Activated CD4-positive, alpha-beta T cell treated with anti-CD3 and anti-CD28 coated beads, Interleukin-10, Interleukin-2, amounts not matched to agents 100 ng/mL and 50 ng/mL, durations not matched to agents 16 hours and 8 hours (primary cell): ENCODE measurements around the gene PITRM1.

Experiments used
- DNase-seq: peaks from one replicate; pipeline ENCODE4 v3.0.0-alpha.2; 2020

The PITRM1 gene

DNA sequence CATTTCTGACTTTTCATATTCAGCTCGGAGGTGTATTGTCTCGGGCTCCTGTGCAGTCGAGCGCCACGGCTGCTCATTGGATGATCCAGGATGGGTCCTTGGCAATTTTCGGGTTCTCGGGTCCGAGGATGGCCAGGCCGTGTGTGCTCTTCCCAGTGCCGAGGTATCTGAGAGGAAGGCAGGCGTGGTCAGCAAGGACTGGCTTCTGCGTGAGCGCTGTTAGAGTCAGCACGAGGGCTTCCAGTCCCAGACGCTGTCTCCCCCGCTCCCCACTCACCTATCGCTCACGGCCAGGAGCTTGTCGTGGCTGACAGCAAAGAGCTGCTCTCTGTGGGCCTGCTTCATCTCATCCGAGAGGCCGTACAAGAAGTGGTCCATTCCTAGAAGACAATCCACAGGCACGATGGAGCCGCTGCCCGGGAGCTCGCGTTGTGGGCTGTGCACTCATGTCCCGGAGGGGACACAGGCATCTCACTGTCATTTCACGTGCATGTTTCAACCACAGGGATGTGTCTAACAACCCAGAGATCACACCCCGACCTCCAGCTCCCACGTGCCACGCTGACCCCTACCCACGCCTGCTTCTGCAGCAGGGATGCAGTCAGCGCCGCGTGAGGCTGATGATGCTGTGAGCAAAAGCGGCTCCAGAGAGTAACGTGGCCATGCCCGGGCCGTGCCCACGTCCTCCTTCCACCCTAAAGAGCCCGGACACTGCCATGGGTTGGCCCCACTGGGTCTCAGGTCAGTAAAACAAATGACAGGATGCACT is 34.4 kb downstream of the PITRM1 start:
- DNase-seq, result no peak

DNA sequence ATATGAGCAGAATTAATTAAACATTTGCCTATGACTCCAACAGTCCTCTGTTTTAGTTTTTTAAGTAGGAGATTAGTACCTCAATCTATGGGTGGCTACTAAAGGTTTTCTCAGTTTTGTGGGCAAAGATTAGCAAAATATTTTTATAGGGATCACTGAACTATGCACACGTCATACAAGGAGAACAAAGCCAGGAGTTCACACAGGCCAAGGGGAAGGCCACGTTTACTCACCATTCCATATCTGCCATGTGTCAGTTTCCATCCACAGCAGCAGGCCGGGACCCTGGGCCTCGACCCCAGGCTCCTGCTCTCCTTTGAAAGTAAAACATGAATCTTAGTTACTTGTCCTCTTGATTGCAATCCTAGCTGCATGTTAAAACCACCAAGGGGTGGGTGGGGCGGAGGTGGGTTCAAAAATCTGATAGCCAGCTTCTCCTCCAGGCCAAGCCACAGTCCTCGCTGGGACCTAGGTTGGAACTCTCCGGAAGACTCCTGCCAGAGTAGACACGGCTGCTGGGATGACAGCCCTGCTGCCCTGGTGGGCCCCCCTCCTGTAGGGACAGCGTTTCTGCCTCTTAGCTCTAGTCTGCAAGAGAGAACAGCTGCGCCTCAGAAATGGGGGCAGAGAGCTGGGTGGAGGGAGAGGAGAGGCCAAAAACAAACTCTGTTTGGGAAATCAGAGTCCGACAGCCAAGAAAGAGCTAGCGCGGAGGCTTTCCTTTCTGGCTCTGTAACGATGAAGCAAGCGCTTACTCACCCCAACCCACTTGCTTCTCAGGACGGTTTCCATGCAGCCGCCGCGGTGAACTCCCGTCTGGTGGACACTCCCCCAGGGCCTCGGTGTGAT is 35.6 kb downstream of the PITRM1 start:
- no peak for DNase-seq

DNA sequence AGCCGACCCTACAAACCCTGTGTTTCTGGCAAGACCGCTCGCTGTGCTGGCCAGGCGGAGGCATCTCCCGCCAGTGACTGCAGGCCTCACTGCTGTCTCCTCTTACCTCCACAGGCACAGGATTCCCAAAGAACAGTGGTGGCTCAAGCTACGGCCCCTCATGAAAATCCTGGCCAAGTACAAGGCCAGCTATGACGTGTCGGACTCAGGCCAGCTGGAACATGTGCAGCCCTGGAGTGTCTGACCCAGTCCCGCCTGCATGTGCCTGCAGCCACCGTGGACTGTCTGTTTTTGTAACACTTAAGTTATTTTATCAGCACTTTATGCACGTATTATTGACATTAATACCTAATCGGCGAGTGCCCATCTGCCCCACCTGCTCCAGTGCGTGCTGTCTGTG is 36.2 kb downstream of the PITRM1 start:
- no peak for DNase-seq

DNA sequence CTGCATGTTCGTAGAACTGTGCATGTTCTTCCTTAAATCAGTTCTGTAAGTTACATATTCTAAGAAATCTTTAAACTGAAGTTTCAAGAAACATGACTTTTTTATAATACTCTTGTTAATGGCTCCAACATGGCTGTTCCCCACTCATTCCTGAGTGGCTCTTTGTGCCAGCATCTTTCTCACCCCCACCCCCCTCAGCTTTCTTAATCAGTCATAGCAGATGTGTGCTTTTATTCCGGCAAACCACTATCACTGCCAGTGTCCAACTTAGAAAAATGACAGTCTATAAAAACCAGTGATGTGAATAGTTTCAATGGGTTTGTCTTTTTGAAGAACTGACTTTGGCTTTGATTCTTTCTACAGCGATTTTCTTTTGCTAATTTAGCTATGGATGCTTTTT is 37.6 kb downstream of the PITRM1 start:
- DNase-seq, result no peak

DNA sequence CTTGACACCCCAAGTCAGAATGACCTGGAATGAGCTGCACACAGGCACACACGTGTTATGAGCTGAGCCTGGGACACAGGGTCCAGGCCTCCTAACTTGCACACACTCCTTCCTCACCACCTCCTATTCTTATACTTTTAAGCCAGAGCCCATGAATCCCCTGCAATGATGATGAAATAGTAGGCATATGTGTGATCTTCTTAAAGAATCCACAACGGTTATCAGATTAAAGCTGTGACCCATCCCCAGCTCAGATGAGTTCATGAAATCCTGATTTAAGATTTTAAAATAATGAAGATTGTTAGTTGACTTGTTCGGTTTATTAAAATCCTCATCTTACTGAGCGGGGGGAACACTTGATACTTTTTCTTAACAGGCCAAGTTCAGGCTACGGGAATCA is 38.6 kb downstream of the PITRM1 start:
- DNase-seq, result no peak

DNA sequence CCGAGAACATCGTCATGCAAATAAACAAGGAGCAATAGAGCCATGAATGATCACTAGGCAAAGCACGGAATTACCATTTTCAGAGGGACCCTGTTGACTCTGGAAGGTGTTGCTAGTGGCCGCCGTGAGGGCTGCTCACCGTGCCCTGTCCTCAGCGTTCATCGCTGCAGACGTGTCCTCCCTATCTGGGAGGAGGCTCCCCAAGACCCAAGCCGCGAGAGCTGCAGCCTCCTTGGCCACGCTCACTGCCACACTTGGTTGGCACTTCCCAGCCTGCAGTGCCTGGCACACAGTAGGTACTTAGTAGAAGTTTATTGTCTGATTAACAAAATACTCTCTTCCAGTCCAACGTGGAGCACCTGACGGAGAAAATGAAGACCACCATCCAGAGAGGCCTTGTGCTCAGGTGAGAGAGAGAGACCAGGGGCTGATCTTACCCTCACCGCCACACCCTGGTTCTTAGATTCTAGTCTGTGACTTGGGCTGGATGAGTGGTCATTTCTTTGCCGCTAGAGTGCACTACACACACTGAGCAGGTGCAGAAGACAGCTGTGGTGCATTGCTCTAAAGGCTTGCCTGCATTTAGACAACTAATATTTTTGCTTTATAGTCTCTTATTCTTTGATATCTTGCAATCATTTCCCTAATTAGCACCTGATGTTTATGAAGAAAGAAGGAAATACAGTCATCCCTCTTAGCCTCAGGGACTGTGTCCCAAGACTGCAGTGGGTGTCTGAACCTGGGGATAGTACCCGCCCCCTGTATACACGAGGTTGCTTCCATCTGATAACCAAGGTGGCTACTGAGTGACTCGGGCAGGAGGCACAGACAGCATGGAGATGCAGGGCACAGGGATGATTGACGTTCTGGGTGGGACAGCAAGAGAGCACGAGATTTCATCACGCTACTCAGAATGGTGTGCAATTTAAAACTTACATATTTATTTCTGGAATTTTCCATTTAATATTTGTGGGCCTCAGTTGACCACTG is 40.3 kb downstream of the PITRM1 start:
- no peak for DNase-seq

DNA sequence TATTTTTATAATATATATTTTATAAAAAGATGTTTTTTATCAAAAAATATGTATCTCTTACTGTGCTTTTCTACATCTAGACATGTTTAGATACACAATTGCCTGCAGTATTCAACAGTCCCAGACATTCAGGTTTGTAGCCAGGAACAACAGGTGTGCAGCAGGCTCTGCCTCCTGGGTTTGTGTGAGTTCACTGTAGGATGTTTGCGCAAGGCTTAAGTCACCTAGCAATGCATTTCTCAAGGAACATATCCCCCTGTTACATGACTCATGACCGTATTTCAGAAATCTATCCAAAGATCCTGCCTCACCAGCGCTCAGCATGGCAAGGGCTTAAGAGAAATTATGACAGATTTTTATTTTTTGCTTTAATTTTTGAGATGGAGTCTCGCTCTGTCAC is 41.5 kb downstream of the PITRM1 start:
- no peak for DNase-seq

DNA sequence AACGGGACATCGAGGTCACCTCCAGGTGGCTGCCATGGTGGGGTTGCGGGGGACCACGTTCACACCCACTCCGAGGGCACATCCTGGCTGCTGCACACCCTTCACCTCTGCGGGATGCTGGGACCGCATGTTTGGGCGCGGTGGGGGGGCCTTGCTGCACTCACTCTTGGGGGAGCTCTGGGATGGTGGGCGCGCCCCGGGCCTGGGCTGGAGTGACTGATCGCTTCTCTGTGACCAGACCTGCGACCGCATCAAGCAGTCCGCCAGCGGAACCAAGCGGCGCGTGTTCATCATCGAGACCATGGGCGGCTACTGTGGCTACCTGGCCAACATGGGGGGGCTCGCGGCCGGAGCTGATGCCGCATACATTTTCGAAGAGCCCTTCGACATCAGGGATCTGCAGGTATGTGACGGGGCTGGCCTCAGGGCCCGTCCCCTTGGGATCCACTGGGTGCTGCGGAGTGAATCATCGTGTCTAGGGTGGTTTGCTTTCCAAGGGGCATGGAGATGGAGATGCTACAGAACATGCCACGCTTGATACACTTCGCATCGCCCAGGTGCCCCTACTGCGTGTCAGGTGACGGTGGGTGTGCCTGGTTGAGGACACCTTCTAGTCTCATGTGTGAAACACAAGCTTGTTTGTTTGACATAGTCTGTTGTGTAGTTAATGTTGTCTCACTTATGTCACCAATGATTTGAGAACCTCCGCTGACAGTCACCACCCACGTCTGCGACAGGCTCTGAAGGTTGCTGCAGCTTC is 42.8 kb downstream of the PITRM1 start:
- no peak for DNase-seq

DNA sequence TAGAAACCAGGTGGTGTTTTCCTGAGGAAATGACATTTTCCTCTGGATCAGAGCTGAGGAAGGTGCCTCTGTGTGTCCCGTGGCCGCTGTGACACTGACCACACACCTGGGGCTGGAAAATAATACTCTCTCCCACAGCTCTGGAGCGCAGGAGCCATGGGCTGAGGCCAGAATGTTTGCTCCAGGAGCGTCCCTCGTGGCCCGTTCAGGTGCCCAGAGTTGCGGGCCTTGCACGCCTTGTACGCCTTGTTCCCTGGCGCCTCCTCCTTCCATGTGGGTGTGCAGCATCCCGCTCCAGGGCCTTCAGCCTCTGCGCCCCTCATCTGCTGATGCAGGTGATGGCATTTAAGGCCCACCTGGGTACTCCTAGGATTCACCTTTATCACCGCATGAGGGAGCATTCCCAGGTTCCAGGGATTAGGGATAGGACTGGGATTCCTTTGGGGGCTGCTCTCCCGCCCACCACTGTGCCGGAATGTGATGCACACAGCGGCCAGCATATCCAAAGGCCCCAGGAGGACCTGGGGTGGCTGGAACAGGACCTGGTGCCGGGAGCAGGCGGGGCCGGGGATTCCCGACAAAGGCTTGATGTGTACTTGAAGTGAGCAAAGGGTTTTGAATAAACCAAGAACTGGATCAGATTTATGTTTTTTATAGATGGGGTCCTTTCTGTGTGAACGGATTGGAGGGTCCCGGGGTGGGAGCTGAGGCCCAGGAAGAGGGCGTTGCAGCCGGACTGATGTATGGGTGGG is 44.0 kb downstream of the PITRM1 start:
- no peak for DNase-seq

DNA sequence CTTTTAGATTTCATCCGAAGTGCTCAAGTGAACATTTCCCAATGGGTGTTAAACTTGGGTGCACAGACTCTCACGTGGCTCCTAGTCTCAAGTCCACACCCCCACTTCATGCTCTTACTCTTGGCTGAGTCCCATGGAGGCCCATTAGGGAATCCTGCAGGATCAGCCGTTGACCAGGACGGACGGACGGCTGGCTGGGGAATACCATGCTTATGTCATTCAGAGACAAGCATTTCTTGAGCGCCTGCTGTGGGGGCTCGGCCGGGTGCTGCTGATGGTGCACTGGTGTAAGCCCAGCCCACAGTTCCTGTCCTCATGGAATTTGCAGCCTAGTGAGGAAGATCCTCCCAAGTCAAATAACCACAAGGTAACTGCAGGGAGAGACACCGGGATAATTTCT is 44.7 kb downstream of the PITRM1 start:
- no peak for DNase-seq

DNA sequence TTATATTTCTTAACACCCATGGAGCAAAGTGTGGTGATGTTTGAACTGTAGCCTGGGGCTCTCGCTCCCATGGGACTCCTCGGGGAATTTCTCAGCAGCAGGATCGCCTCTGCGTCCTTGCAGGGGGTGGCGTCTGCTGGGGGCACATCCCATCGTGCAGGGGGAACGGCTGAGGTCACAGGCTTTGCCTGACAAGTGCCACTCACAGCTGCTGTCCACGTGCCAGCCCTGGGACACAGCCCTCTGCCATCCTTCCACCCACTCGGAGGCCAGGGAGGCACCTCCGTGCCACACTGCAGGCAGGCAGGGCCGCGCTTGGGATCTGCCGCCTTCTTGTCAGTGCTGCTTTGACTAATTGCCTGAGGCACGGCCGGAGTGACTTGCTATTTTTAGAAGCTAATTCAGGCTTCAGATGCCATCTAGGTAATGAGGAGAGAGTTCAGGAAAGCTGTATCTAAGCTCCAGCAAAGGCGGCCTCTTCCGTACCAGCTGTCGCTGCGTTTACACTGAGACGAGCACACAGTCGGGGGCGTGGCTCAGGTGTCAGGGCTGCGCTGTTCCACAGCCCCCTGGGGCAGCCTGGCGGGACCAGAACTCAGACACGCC is 45.7 kb downstream of the PITRM1 start:
- no peak for DNase-seq

DNA sequence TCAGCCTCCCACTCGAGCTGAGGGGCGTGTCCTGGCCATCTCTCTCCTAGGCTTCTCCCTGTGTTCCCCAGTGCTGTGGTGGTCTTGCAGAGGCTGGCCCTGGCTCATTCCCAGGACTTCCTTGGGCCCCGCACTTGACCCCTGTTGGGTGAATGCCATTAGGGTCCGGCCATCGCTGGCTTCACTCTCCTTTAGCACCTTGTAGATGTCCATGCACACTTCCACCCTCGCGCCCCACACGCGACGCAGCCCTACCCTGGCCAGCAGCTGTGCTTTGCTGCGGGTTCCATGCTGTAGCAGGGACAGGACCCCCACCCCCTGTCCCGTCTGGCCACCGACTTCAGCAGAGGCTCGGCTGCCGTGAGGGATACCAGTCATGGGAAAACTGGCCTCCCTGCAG is 46.3 kb downstream of the PITRM1 start:
- no peak for DNase-seq

DNA sequence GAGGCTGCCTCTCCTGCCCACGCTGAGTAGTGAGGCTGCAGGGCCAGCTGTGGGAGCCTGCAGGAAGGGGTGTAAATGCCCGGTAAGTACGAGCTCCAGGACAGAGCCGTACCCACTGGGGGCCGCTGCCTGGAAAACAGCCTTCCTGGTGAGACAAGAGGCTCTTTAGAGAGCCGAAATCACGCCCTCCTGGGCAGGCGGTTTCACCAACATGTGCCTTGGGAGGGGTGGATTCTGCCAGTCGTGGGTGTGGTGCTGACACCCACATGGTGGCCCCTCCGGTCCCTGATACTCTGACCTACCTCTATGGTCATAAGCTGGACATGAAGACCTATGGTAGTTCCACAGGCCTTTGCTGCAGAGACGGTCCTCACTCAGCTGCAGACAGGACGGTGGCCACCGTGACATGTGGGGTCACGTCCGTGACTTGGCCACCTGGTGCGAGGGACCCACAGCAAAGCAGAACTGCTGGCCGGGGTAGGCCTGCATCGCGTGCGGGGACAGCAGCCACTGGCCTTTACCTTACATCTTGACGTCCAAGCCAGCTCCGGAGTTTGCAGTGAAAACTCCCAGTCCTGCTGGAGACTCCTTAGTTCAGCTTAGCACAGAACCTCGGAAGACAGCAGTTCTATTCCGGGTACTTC is 46.9 kb downstream of the PITRM1 start:
- no peak for DNase-seq

DNA sequence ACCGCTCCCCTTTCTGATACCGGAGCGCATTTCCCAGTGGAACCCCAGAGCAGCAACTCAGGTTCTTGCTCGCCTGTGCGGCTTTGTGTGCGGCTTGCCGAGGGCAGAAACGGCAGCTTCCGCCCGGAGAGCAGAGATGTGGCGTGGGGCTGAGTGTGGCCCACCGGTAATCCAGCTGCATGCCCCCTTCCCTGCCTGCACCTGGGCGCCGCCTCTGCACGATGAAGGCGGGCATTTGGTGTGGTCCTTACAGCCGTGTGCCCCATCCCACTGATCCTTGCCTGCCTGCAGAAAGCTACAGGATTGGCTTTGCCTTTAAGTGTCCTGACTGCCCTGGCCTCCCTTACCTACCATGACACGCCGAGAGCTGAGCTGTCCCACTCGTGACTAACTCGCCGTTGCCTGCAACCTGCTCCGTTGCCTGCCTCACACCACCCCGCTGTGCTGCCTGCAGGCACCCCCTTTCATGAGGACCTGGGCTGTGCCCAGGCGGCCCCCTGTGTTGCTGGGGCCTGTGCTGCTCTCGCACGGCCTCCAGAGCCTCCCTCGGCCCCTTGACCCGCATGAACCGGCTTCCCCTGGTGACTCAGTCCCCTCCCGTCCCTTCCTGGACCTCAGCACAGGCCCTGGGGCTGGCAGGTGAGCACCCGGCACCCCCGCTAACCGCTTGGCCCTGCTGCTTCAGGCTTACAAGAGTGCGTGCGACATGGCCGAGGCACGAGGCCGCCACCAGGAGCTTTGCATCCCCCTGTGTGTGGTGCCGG is 48.0 kb downstream of the PITRM1 start:
- DNase-seq, result no peak

DNA sequence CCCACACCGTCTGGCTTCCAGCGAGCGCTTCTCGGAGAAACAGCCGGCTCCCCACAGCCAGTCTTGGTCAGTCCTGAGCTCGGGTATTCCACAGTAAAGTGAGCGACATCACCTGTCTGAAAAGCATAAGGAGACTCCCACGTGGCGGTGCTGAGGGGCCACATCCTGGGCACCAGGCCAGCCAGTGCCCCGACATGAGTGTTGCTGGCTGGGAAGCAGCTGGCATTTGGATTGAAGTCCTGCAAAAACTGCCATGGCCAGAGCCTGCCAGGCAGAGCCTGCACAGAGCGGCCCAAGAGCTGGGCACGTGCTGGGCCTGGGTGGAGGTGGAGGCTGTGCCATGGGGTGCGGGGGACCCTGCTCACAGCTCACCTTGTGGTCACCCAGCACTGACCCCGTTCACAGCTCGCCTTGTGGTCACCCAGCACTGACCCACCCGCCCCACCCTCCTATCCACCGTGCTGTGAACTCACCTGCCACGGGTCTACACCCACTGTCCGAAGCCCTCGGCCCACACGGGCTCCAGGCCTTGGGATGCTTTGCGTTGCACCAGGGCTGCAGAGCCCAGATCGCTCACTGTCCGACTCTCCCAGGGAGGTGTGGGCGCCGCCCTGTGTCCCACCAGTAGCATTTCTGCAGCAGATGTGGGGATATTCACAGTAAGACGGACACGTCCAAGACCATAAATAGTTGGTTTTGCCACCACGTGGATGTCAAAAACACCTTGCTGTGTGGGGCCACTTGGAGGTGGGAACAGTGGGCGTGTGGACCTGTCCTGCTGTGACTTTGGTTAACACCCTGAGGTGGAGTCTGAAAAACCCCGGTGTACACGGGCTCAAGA is 48.8 kb downstream of the PITRM1 start:
- no peak for DNase-seq

DNA sequence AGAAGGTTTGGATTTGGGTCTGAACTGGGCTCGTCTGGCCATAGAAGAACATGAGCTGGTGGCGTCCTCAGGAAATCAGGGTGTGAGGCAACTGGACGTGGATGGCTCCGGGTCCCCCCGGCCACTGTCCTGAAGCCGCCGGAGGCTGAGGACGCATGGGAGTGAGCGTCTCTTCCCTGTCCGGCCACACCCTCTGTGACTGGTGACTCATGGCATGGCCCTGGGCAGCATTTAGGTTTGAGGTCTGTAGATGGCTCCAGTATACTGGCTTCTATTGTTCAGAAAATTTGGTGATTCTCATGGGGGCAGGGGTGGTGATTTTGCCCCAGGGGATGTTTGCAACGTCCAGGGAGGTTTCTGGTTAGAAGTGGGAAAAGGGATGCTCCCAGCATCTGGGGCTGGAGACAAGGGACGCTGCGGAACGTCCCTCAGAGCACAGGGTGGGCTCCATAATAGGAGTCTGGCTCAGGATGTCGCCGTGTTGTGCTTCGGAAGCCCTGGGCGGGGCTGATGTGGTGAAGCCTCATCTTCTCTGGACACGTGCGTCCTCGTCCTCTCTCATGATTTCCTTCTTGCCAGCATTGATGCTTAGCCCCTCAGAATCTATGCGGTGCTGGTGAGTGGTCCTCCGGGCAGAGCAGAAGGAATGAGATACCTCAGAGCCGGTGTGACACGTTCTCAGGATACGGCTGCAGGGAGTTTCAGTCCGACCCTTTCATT is 49.9 kb downstream of the PITRM1 start:
- DNase-seq, result no peak

DNA sequence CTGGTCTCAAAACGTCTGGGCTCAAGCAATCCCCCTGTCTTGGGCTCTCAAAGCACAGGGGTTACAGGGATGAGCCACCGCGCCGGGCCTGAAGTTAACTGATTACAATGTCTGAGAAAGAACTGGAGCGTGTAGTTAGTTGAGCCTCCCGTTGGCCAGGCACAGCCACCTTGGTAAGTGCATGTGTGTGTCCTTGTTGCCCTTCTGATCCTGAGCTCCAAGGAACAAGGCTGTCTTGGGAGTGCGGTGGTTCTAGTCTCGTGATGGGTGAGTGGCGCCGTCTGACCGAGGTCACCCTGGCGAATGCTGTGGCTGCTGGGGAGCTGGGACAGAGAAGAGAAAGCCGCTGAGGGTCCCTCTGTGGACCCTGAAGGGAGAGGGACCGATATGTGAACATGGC is 50.5 kb downstream of the PITRM1 start:
- no peak for DNase-seq

DNA sequence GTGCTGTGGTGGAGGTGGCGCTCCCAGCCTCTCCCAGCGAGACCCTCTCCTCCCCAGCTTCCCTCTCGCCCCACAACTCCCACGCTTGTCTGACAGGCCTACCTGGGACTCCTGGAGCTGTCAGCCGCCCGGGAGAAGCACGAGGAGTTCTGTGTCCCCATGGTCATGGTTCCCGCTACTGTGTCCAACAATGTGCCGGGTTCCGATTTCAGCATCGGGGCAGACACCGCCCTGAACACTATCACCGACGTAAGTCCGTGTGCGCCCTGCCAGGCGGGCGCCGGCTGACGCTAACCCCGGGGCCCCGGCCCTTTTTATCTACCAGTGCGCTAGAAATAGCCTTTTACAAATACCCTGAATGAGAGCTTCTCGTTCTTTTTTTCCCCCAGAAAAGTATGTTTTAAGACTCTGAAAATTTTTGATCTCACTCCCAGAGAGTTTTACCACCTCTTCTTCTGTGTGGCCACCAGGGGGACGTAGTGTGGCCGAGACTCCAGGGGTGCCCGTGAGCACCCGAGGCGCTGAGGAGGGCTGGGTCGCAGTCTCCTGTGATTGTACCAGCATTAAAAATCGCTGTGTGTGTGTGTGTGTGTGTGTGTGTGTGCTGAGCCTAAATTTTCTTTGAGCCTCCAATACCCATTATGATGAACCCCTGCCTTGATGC is 52.7 kb downstream of the PITRM1 start:
- no peak for DNase-seq
